ENCODE results near the gene SDF2L1.

GRCh38 chr22:21621025-21621424, 21.1 kb upstream of the SDF2L1 start:
- no peak for TF ChIP-seq POLR2A (IDR thresholded peaks at IDR 0.05)
- no peak for TF ChIP-seq CTCF (IDR thresholded peaks at IDR 0.05)
